Thoracic aorta (tissue), 2 donors: ENCODE measurements around the gene SRP68. TPM values are rescaled to one million over a fixed set of nuclear protein-coding genes. Genes with fewer than 3 reads are reported as not detected.
A peak's percentile ranks its signal among the peaks of the same experiment; 100 is the strongest.

Experiments
- ATAC-seq: fragments of 150-250 bp; one replicate; pipeline ENCODE4 v1.8.0; 2017; ENCODE audit warnings: low read depth; ENCODE audit not compliant: insufficient number of reproducible peaks, low FRiP score
- DNase-seq: peaks from one replicate; pipeline ENCODE4 v3.0.0-alpha.2; 2020; ENCODE audit warnings: low spot score
- H3K27ac ChIP-seq, 2 donors: fragments of 200-600 bp; sonication (generic); 1 replicate in 1 of 2; 2 replicates in 1 of 2; pipeline ENCODE4 v1.5.1; 2016; ENCODE audit warnings: mild to moderate bottlenecking in 2 of 2, moderate library complexity in 2 of 2
- H3K27me3 ChIP-seq: fragments of 200-600 bp; sonication (generic); replicated peaks from 2 replicates; pipeline ENCODE4 v1.6.0; 2016; ENCODE audit warnings: mild to moderate bottlenecking; ENCODE audit not compliant: insufficient read depth
- H3K36me3 ChIP-seq: fragments of 200-600 bp; sonication (generic); one replicate; pipeline ENCODE4 v1.5.1; 2016
- H3K4me1 ChIP-seq, 2 donors: fragments of 200-600 bp; sonication (generic); 1 replicate in 1 of 2; 2 replicates in 1 of 2; pipeline versions ENCODE4 v1.5.1 to v1.6.0; 2016; ENCODE audit warnings: low read depth in 2 of 2, mild to moderate bottlenecking in 1 of 2; ENCODE audit not compliant: control insufficient read depth in 1 of 2
- H3K4me3 ChIP-seq: fragments of 200-600 bp; sonication (generic); 2 replicates; pipeline ENCODE4 v1.5.1; 2016; ENCODE audit warnings: mild to moderate bottlenecking
- H3K9me3 ChIP-seq: fragments of 200-600 bp; sonication (generic); 2 replicates; pipeline ENCODE4 v1.5.1; 2016
- total RNA-seq, 2 donors: library from RNA; depleted of rRNA; stranded (reverse); fragments of >200 nt; gene quantifications; one replicate each; pipeline versions ENCODE4 v1.1.0 to v1.2.3, GENCODE V29; 2016
- TF ChIP-seq, protein P1 (sequence below): fragments of 200-600 bp; sonication (generic); IDR thresholded peaks from one replicate; pipeline ENCODE4 v1.5.1; 2019; ENCODE audit warnings: antibody characterized with exemption

Gene SRP68
- total RNA-seq, 2 donors from 2014 or later, result 19.1 to 39.9 TPM

DNA sequence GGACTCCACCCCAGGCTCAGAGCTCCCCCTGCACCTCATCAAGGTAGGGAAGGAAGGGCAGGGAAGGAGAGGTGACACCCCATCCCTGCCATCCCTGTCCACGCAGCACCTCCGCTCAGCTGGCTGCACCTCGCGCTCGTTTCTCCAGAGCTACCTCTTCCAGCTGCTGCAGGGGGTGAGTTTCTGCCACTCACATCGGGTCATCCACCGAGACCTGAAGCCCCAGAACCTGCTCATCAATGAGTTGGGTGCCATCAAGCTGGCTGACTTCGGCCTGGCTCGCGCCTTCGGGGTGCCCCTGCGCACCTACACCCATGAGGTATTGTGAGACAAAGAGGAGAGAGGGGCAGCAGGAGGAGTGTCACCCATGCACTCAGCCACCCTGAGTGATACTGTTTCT is 70.2 kb downstream of the SRP68 start:
- TF ChIP-seq, protein P1, sequence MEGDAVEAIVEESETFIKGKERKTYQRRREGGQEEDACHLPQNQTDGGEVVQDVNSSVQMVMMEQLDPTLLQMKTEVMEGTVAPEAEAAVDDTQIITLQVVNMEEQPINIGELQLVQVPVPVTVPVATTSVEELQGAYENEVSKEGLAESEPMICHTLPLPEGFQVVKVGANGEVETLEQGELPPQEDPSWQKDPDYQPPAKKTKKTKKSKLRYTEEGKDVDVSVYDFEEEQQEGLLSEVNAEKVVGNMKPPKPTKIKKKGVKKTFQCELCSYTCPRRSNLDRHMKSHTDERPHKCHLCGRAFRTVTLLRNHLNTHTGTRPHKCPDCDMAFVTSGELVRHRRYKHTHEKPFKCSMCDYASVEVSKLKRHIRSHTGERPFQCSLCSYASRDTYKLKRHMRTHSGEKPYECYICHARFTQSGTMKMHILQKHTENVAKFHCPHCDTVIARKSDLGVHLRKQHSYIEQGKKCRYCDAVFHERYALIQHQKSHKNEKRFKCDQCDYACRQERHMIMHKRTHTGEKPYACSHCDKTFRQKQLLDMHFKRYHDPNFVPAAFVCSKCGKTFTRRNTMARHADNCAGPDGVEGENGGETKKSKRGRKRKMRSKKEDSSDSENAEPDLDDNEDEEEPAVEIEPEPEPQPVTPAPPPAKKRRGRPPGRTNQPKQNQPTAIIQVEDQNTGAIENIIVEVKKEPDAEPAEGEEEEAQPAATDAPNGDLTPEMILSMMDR, result no peak
- ATAC-seq, result no peak

DNA sequence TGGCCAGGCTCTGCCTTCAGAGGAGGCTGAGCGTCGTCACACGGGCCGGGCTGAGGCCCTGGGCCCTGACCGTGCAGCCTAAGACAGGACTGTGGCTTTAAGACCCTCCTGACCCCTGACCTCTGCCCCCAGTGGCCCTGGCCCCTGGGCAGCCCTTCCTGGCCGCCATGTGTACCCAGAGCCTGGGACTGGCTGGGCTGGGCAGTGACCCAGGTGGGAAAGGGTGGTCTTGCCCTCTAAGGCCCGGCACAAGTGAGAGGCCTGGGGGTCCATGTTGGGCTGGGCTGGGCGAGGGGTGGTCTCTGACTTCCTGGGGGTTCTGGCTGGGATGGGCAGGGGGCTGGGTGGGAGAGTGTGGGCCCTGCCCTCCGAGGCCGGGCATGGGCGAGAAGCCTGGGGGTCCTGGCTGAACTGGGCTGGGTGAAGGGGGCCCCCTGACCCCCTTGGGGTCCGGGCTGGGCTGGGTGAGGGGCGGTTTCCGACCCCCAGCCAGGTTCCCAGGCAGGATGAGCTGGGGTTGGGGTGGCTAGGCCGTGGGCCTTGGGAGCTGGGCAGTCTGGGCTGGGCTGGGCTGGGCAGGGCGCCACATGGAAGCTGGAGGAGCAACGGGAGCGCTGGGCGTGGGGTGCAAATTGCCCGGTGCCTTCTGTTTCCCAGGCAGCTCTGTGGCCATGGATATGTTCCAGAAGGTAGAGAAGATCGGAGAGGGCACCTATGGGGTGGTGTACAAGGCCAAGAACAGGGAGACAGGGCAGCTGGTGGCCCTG is 71.4 kb downstream of the SRP68 start, which contains the start of gene CDK3:
Gene CDK3 (plus strand): TSS at position 101 of the 767 bp plus-strand sequence. CDS start 571 bp downstream, at position 672.
- no peak within 1 kb of the TSS for H3K27ac ChIP-seq
- TF ChIP-seq, protein P1, result no peak
- ATAC-seq, result no peak
- no peaks in the 10 kb centered on the region for H3K9me3 ChIP-seq
- no peak within 1 kb of the TSS for H3K4me3 ChIP-seq
- H3K36me3 ChIP-seq, result no peaks in the 10 kb centered on the region
- no peaks in the 10 kb centered on the region for H3K27me3 ChIP-seq
- DNase-seq, result no peak
- no peaks in the 10 kb centered on the region for H3K4me1 ChIP-seq

More for the DNA sequence above, 70.2 kb downstream of the SRP68 start:
- no peak overlapping the region for H3K4me3 ChIP-seq
- no peaks in the 10 kb centered on the region for H3K36me3 ChIP-seq
- no peaks in the 10 kb centered on the region for H3K9me3 ChIP-seq
- H3K4me1 ChIP-seq, result no peaks in the 10 kb centered on the region
- DNase-seq, result no peak
- H3K27me3 ChIP-seq, result no peaks in the 10 kb centered on the region
- H3K27ac ChIP-seq, result no peak overlapping the region

DNA sequence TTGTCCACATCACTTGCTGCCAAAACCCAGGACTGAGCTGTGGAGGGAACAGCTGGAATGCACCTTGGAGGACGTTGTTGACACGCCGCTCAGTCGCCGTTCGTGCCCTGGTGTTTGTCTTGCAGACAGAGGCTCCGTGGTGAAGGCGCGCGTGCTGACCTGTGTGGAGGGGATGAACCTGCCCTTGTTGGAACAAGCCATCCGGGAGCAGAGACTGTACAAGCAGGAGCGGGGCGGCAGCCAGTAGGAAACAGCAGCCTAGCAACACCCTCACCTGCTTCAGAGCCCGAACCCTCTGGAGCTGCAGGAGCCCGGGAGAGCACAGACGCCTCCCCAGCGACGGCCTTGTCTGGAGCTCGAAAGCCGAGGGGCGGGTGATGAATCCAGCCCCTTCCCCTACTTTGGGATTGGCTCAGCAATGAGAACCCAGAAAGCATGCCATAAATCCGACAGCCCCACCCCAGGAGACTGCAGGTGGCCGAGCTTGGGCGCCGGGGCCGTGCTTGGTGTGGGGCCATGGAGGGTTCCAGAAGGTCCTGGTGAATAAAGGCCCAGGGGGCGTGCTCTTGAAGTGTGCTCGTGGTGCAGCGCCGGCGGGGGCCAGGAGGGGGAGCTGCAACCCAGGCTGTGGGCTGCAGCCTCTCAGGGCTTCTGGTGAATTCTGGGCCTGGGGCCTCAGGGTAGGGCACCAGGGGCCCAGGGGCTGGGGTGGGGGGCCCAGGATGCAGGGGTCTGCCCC is 72.1 kb downstream of the SRP68 start:
- DNase-seq (no peak), ATAC-seq (no peak)
- Histone ChIP-seq H3K27me3 (no peaks in the 10 kb centered on the region), H3K27ac (no peak overlapping the region), H3K4me3 (no peak overlapping the region), H3K36me3 (no peaks in the 10 kb centered on the region), H3K4me1 (no peaks in the 10 kb centered on the region), H3K9me3 (no peaks in the 10 kb centered on the region)
- TF ChIP-seq, protein P1, result peak; percentile 44

DNA sequence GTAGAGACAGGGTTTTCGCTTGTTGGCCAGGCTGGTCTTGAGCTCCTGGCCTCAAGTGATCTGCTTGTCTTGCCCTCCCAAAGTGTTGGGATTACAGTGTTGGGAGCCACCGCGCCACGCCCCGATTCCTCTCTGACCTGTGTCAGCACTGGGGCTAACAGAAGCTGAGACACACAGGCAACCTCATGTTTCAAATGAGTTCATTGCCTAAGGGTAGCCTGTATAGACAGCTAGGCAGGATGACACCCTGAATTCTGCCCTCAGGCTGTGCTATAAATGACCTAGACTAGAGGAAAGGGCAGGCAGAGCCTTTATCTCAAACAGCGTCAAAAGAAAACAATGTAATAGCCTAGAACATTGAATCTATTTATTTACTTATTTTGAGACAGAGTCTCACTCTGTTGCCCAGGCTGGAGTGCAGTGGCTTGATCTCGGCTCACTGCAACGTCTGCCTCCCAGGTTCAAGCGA is 74.0 kb downstream of the SRP68 start:
- no peak overlapping the region for H3K4me3 ChIP-seq
- ATAC-seq (no peak), DNase-seq (no peak)
- no peaks in the 10 kb centered on the region for H3K9me3 ChIP-seq
- no peaks in the 10 kb centered on the region for H3K4me1 ChIP-seq
- TF ChIP-seq, protein P1, result no peak
- H3K36me3 ChIP-seq, result peaks cover 6% of the 10 kb centered on the region
- H3K27ac ChIP-seq, result no peak overlapping the region
- no peaks in the 10 kb centered on the region for H3K27me3 ChIP-seq
